ENCODE measurements around the gene ACTN4. TPM values are rescaled to one million over a fixed set of nuclear protein-coding genes. Genes with fewer than 3 reads are reported as not detected.

ACTN4 gene
- total and polyA plus RNA-seq, 10 of the 15 experiments (the other 5 are each of a cell fraction or from before 2014, with no cell fraction given) = 2.4 to 293 (median 72.5) TPM

DNA sequence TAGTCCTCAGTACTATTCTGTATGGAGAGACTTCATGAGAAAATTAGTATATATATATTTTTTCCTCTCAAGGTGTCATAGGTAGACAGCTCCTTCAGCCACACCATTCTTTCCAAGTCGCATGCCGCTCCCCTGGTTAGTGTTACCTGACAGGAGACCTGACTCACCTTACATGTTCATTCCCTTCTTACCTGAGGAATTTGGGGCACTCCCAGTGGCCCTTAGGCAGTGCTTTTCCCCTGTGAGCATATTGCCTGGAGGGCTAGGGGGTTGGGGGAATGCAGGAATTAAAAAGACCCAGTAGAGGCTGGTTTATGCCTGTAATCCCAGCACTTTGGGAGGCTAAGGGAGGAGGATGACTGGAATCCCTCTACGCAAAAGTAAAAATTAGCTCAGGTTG, 9.0 kb upstream of the ACTN4 start (continued):
- TF ChIP-seq, protein P1, sequence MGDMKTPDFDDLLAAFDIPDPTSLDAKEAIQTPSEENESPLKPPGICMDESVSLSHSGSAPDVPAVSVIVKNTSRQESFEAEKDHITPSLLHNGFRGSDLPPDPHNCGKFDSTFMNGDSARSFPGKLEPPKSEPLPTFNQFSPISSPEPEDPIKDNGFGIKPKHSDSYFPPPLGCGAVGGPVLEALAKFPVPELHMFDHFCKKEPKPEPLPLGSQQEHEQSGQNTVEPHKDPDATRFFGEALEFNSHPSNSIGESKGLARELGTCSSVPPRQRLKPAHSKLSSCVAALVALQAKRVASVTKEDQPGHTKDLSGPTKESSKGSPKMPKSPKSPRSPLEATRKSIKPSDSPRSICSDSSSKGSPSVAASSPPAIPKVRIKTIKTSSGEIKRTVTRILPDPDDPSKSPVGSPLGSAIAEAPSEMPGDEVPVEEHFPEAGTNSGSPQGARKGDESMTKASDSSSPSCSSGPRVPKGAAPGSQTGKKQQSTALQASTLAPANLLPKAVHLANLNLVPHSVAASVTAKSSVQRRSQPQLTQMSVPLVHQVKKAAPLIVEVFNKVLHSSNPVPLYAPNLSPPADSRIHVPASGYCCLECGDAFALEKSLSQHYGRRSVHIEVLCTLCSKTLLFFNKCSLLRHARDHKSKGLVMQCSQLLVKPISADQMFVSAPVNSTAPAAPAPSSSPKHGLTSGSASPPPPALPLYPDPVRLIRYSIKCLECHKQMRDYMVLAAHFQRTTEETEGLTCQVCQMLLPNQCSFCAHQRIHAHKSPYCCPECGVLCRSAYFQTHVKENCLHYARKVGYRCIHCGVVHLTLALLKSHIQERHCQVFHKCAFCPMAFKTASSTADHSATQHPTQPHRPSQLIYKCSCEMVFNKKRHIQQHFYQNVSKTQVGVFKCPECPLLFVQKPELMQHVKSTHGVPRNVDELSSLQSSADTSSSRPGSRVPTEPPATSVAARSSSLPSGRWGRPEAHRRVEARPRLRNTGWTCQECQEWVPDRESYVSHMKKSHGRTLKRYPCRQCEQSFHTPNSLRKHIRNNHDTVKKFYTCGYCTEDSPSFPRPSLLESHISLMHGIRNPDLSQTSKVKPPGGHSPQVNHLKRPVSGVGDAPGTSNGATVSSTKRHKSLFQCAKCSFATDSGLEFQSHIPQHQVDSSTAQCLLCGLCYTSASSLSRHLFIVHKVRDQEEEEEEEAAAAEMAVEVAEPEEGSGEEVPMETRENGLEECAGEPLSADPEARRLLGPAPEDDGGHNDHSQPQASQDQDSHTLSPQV (IDR thresholded peaks at IDR 0.05) = no peak
- TF ChIP-seq DPF2 (IDR thresholded peaks at IDR 0.05) (no peak), POU2F2 (IDR thresholded peaks at IDR 0.05; ENCODE audit: borderline replicate concordance, low read depth, low read length) (no peak), POLR2A (IDR thresholded peaks at IDR 0.05; ENCODE audit: low read depth, low read length) (0 out of 2 replicates have a peak, but pooled peaks have one; percentile 21)

DNA sequence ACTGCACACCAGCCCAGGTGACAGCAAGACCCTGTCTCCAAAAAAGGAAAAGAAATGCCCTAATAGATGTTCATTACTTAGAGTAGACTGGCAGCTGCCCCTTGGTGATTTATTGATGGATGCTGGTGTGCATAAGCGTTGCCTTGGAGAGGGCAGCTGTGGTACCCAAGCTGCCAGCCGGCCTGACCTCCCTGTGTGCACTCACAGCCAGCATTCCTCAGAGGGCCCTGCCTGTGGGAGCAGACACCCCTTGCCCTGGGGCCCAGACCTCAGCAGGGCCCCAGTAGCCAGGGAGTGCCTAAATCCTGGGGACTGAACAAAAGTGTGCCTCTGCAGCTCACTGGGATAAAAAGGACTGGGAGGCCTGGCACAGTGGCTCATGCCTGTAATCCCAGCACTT, 7.8 kb upstream of the ACTN4 start:
- H3K9ac ChIP-seq (ENCODE audit: control insufficient read depth, insufficient read depth, low read length) = no peak overlapping the region
- DNase-seq (ENCODE audit: low read depth, low spot score) (no peak), FAIRE-seq (no peak), ATAC-seq (no peak)
- H3K27ac ChIP-seq (ENCODE audit: control insufficient read depth, insufficient read depth) = no peak overlapping the region
- H3K9me3 ChIP-seq (replicated peaks; ENCODE audit: control insufficient read depth, insufficient read depth, low read length) = no peaks in the 10 kb centered on the region
- H3K4me2 ChIP-seq (ENCODE audit: control insufficient read depth, insufficient read depth) = no peak overlapping the region
- H3K4me3 ChIP-seq = no peak overlapping the region
- BruUV-seq (replicated peaks) = no TSS peak
- in situ Hi-C loops (cut with MboI) = loop anchor here (25.0 kb wide), 1 partner anchor 227 kb away; the partner anchor contains the start of gene FAM98C
- no peak overlapping the region for H2AFZ ChIP-seq (ENCODE audit: control insufficient read depth, low read depth, low read length)
- peaks cover 15% of the 10 kb centered on the region for H3K4me1 ChIP-seq (ENCODE audit: control insufficient read depth, insufficient read depth, low read length)
- ChIA-PET SMC1A (ENCODE audit: uncharacterized antibody, unreplicated experiment) (interaction anchor here (0.8 to 7.4 kb wide), 3 partner anchors 15 to 313 kb away, joined by 3 to 102 read pairs (median 3); no protein-coding TSS in a partner anchor), CTCF (interaction anchor here (0.5 to 2.1 kb wide), 6 partner anchors 95 to 295 kb away, joined by 3 to 9 read pairs (median 4); partner anchors contain the start of genes MRPS12 and SARS2), POLR2A (interaction anchor here (0.6 kb wide), 1 partner anchor 805 kb away, joined by 4 read pairs; the partner anchor contains the start of gene SUPT5H), RAD21 (ENCODE audit: unreplicated experiment) (interaction anchor here (0.6 to 1.1 kb wide), 2 partner anchors 83 to 96 kb away, joined by 3 read pairs; no protein-coding TSS in a partner anchor)
- intact Hi-C loops (cut with micrococcal nuclease; ENCODE audit: unreplicated experiment) = no loop called here
- H3K79me2 ChIP-seq (ENCODE audit: control insufficient read depth, insufficient read depth, low read length) = no peaks in the 10 kb centered on the region
- no peaks in the 10 kb centered on the region for H4K20me1 ChIP-seq (ENCODE audit: control insufficient read depth, insufficient read depth)
- H3K36me3 ChIP-seq (ENCODE audit: control insufficient read depth in 2 of 2, insufficient read depth in 2 of 2, low read length in 1 of 2) = peaks cover 10 to 17% of the 10 kb centered on the region in 2 experiments
- H3K27me3 ChIP-seq (replicated peaks in 1 of 2; ENCODE audit: control insufficient read depth in 2 of 2, insufficient read depth in 2 of 2, low read length in 1 of 2) = no peaks in the 10 kb centered on the region
- WGBS (ENCODE audit: insufficient coverage, insufficient replicate concordance, low lambda C conversion rate, missing lambda C conversion rate) = 100% methylated on average over 2 of the region's 2 CpGs
- TF ChIP-seq, protein P2, sequence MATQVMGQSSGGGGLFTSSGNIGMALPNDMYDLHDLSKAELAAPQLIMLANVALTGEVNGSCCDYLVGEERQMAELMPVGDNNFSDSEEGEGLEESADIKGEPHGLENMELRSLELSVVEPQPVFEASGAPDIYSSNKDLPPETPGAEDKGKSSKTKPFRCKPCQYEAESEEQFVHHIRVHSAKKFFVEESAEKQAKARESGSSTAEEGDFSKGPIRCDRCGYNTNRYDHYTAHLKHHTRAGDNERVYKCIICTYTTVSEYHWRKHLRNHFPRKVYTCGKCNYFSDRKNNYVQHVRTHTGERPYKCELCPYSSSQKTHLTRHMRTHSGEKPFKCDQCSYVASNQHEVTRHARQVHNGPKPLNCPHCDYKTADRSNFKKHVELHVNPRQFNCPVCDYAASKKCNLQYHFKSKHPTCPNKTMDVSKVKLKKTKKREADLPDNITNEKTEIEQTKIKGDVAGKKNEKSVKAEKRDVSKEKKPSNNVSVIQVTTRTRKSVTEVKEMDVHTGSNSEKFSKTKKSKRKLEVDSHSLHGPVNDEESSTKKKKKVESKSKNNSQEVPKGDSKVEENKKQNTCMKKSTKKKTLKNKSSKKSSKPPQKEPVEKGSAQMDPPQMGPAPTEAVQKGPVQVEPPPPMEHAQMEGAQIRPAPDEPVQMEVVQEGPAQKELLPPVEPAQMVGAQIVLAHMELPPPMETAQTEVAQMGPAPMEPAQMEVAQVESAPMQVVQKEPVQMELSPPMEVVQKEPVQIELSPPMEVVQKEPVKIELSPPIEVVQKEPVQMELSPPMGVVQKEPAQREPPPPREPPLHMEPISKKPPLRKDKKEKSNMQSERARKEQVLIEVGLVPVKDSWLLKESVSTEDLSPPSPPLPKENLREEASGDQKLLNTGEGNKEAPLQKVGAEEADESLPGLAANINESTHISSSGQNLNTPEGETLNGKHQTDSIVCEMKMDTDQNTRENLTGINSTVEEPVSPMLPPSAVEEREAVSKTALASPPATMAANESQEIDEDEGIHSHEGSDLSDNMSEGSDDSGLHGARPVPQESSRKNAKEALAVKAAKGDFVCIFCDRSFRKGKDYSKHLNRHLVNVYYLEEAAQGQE (IDR thresholded peaks at IDR 0.05; ENCODE audit: low read depth, low read length) = no peak
- TF ChIP-seq NRF1 (conservative IDR thresholded peaks at IDR 0.05; ENCODE audit: low read depth, low read length) = no peak
- no peak for TF ChIP-seq HCFC1 (IDR thresholded peaks at IDR 0.05; ENCODE audit: low read length)
- TF ChIP-seq BMI1 (IDR thresholded peaks at IDR 0.05; ENCODE audit: borderline replicate concordance) = no peak
- TF ChIP-seq, protein P3, sequence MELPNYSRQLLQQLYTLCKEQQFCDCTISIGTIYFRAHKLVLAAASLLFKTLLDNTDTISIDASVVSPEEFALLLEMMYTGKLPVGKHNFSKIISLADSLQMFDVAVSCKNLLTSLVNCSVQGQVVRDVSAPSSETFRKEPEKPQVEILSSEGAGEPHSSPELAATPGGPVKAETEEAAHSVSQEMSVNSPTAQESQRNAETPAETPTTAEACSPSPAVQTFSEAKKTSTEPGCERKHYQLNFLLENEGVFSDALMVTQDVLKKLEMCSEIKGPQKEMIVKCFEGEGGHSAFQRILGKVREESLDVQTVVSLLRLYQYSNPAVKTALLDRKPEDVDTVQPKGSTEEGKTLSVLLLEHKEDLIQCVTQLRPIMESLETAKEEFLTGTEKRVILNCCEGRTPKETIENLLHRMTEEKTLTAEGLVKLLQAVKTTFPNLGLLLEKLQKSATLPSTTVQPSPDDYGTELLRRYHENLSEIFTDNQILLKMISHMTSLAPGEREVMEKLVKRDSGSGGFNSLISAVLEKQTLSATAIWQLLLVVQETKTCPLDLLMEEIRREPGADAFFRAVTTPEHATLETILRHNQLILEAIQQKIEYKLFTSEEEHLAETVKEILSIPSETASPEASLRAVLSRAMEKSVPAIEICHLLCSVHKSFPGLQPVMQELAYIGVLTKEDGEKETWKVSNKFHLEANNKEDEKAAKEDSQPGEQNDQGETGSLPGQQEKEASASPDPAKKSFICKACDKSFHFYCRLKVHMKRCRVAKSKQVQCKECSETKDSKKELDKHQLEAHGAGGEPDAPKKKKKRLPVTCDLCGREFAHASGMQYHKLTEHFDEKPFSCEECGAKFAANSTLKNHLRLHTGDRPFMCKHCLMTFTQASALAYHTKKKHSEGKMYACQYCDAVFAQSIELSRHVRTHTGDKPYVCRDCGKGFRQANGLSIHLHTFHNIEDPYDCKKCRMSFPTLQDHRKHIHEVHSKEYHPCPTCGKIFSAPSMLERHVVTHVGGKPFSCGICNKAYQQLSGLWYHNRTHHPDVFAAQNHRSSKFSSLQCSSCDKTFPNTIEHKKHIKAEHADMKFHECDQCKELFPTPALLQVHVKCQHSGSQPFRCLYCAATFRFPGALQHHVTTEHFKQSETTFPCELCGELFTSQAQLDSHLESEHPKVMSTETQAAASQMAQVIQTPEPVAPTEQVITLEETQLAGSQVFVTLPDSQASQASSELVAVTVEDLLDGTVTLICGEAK (IDR thresholded peaks at IDR 0.05; ENCODE audit: borderline replicate concordance) = no peak

All from GM12878 (cell line).